GM21619 (cell line): ENCODE measurements around the gene DRD4.

ENCODE experiments used
- ATAC-seq: cut with Tn5 transposase; IDR thresholded peaks from one replicate; pipeline ENCODE4 v1.9.1; 2021; ENCODE audit not compliant: unreplicated experiment

DRD4 gene

GRCh38 chr11:620935-621814, 15.9 kb upstream of the DRD4 start:
- no peak for ATAC-seq

GRCh38 chr11:621838-622237, 15.2 kb upstream of the DRD4 start:
- ATAC-seq = no peak

GRCh38 chr11:623349-623869, 13.7 kb upstream of the DRD4 start:
- ATAC-seq = no peak

- no peak for ATAC-seq
Measured at GRCh38 chr11:623999-624704, 12.9 kb upstream of the DRD4 start.

- ATAC-seq = no peak
Measured at GRCh38 chr11:624705-625635, 12.1 kb upstream of the DRD4 start, which contains the start of gene CDHR5. CDHR5 (minus strand) TSS chr11:624955; CDS start chr11:624902, 53 bp downstream.

- no peak for ATAC-seq
Measured at GRCh38 chr11:625636-626268, 11.3 kb upstream of the DRD4 start.

- no peak for ATAC-seq
Measured at GRCh38 chr11:626475-627307, 10.4 kb upstream of the DRD4 start, which contains the start of gene SCT. SCT (minus strand) TSS chr11:627181; CDS start chr11:627143, 38 bp downstream.

GRCh38 chr11:627308-627576, 9.8 kb upstream of the DRD4 start:
- ATAC-seq = no peak

- ATAC-seq = no peak
Measured at GRCh38 chr11:628056-628455, 9.0 kb upstream of the DRD4 start.

GRCh38 chr11:629237-629583, 7.9 kb upstream of the DRD4 start:
- no peak for ATAC-seq

- ATAC-seq = no peak
Measured at GRCh38 chr11:630871-631270, 6.2 kb upstream of the DRD4 start.

- no peak for ATAC-seq
Measured at GRCh38 chr11:635945-636510, 1.0 kb upstream of the DRD4 start.

GRCh38 chr11:637333-637592, 194 bp downstream of the DRD4 start:
- ATAC-seq = no peak

GRCh38 chr11:637593-638521, 788 bp downstream of the DRD4 start:
- no peak for ATAC-seq

GRCh38 chr11:638631-639331, 1.7 kb downstream of the DRD4 start:
- ATAC-seq = no peak

- ATAC-seq = no peak
Measured at GRCh38 chr11:639332-639955, 2.4 kb downstream of the DRD4 start.

- no peak for ATAC-seq
Measured at GRCh38 chr11:640021-640706, 3.1 kb downstream of the DRD4 start.
